ENCODE data around the gene KXD1.

Gene KXD1

DNA sequence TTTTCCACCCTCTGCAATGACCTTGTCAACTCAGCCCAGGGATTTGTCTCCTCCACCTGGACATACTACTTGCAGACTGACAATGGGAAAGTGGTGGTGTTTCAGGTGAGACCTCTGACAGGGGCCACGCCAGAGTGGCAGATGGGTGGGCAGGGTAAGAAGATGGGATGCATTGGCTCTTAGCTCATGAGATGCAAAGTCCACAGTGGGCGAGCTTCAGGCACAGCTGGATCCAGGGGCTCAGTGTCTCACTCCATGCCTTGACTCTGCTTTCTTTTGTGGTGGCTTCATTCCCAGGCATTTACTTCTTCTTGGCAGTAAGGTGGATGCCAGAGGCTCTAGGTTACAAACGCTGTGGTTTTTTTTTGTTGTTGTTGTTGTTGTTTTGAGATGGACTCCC lies 58.4 kb downstream of the KXD1 start:
- Histone ChIP-seq H3K27me3 (replicated peaks) (peaks cover 41% of the 10 kb centered on the region), H3K36me3 (replicated peaks) (no peaks in the 10 kb centered on the region), H3K27ac (no peak overlapping the region), H3K4me3 (ENCODE audit: low read depth, low read length) (no peak overlapping the region)
- in situ Hi-C loops (cut with HindIII; ENCODE audit: low pct_ligation_motif_present, low sequenced_read_pairs), result no loop called here
- TF ChIP-seq, protein P1, sequence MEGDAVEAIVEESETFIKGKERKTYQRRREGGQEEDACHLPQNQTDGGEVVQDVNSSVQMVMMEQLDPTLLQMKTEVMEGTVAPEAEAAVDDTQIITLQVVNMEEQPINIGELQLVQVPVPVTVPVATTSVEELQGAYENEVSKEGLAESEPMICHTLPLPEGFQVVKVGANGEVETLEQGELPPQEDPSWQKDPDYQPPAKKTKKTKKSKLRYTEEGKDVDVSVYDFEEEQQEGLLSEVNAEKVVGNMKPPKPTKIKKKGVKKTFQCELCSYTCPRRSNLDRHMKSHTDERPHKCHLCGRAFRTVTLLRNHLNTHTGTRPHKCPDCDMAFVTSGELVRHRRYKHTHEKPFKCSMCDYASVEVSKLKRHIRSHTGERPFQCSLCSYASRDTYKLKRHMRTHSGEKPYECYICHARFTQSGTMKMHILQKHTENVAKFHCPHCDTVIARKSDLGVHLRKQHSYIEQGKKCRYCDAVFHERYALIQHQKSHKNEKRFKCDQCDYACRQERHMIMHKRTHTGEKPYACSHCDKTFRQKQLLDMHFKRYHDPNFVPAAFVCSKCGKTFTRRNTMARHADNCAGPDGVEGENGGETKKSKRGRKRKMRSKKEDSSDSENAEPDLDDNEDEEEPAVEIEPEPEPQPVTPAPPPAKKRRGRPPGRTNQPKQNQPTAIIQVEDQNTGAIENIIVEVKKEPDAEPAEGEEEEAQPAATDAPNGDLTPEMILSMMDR (IDR thresholded peaks at IDR 0.05; ENCODE audit: low read depth, low read length, missing control alignments), result no peak
- DNase-seq, result no peak

DNA sequence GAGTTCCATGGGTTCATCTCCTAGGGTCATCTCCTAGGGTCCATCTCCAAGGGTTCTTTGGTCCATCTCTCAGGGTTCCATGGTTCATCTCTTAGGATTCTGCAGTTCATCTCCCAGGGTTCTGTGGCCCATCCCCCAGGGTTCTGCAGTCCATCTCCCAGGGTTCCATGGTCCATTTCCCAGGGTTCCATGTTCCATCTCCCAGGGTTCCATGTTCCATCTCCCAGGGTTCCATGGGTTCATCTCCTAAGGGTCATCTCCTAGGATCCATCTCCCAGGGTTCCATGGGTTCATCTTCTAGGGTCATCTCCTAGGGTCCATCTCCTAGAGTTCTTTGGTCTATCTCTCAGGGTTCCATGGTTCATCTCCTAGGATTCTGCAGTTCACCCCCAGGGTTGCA lies 59.9 kb downstream of the KXD1 start:
- in situ Hi-C loops (cut with HindIII; ENCODE audit: low pct_ligation_motif_present, low sequenced_read_pairs), result no loop called here
- peaks cover 27% of the 10 kb centered on the region for H3K27me3 ChIP-seq (replicated peaks)
- TF ChIP-seq, protein P1 (IDR thresholded peaks at IDR 0.05; ENCODE audit: low read depth, low read length, missing control alignments), result no peak

DNA sequence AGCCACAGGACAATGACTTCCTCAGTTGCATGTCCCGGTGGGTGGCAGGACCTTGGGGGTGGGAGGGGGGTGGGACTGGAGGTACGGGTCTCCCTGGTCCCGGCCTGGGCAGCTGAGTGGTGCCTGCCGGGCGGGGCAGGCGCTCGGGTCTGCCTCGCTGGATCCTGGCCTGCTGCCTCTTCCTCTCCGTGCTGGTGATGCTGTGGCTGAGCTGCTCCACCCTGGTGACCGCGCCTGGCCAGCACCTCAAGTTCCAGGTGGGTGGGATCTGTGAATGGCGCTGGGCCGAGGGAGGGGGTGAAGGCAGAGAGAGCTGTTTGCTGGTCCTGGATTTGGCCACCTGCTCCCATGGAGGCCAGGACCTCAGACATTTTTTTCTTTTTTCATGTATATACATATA lies 60.6 kb downstream of the KXD1 start:
- Histone ChIP-seq H3K27me3 (replicated peaks) (peaks cover 21% of the 10 kb centered on the region), H3K27ac (no peak overlapping the region), H3K4me3 (ENCODE audit: low read depth, low read length) (no peak overlapping the region), H3K36me3 (replicated peaks) (no peaks in the 10 kb centered on the region)
- in situ Hi-C loops (cut with HindIII; ENCODE audit: low pct_ligation_motif_present, low sequenced_read_pairs), result no loop called here
- TF ChIP-seq, protein P1 (IDR thresholded peaks at IDR 0.05; ENCODE audit: low read depth, low read length, missing control alignments), result no peak
- DNase-seq, result no peak

More for the DNA sequence above, 59.9 kb downstream of the KXD1 start:
- Histone ChIP-seq H3K36me3 (replicated peaks) (no peaks in the 10 kb centered on the region), H3K27ac (no peak overlapping the region), H3K4me3 (ENCODE audit: low read depth, low read length) (no peak overlapping the region)
- no peak for DNase-seq

Measured in brain microvascular endothelial cell (primary cell).